PC-9 (cell line): ENCODE results near the gene KIF2A. TPM values are rescaled to one million over a fixed set of nuclear protein-coding genes. Genes with fewer than 3 reads are reported as not detected.

Experiments
- BruUV-seq: library from RNA; stranded (reverse); fragments of 400-500 nt; replicated peaks from 2 replicates; lab custom pipeline; 2021; lab: Mats Ljungman, UMichigan
- CTCF ChIA-PET: fragments of 300-600 bp; sonication (Branson Sonifier 250); formaldehyde crosslinking; loops from one replicate; lab custom pipeline; 2022; ENCODE audit warnings: antibody characterized with exemption; lab: Charles Lee
- POLR2A ChIA-PET: fragments of 300-600 bp; sonication (Branson Sonifier 250); formaldehyde crosslinking; loops from one replicate; lab custom pipeline; 2022; ENCODE audit warnings: antibody characterized with exemption; ENCODE audit not compliant: unreplicated experiment; lab: Charles Lee
- DNase-seq, 2 experiments: peaks; one replicate each; pipeline versions ENCODE4 v3.0.0 to v3.0.0-alpha.2; 2015 to 2022; ENCODE audit warnings: mixed read lengths in 1 of 2
- H2AFZ ChIP-seq: fragments of 200-600 bp; sonication (generic); 2 replicates; pipeline ENCODE4 v1.8.1; 2017; ENCODE audit warnings: antibody characterized with exemption
- H3F3A ChIP-seq: fragments of 200-600 bp; sonication (generic); 2 replicates; pipeline ENCODE4 v1.8.1; 2017; ENCODE audit warnings: antibody characterized with exemption, mild to moderate bottlenecking, low read depth; ENCODE audit not compliant: insufficient read depth
- H3K27ac ChIP-seq: fragments of 200-600 bp; sonication (generic); 2 replicates; pipeline ENCODE4 v1.6.1; 2016; ENCODE audit warnings: mixed run types
- H3K27me3 ChIP-seq: fragments of 200-600 bp; sonication (generic); 2 replicates; pipeline ENCODE4 v1.6.1; 2016; ENCODE audit warnings: low read depth, mixed run types; ENCODE audit not compliant: insufficient read depth
- H3K36me3 ChIP-seq: fragments of 200-600 bp; sonication (generic); 2 replicates; pipeline ENCODE4 v1.6.1; 2016; ENCODE audit warnings: low read depth, mixed run types
- H3K4me1 ChIP-seq: fragments of 200-600 bp; sonication (generic); replicated peaks from 2 replicates; pipeline ENCODE4 v1.6.1; 2016; ENCODE audit warnings: mixed run types; ENCODE audit not compliant: insufficient read depth
- H3K4me2 ChIP-seq: fragments of 200-600 bp; sonication (generic); 2 replicates; pipeline ENCODE4 v1.6.1; 2017; ENCODE audit warnings: mixed run types
- H3K4me3 ChIP-seq: fragments of 200-600 bp; sonication (generic); 2 replicates; pipeline ENCODE4 v1.6.1; 2016; ENCODE audit warnings: mixed run types
- H3K79me2 ChIP-seq: fragments of 200-600 bp; sonication (generic); 2 replicates; pipeline ENCODE4 v1.6.1; 2017; ENCODE audit warnings: low read depth, mixed run types
- H3K9me2 ChIP-seq: fragments of 200-600 bp; sonication (generic); 2 replicates; pipeline ENCODE4 v1.8.1; 2017; ENCODE audit warnings: mild to moderate bottlenecking; ENCODE audit not compliant: insufficient read depth
- H3K9me3 ChIP-seq: fragments of 200-600 bp; sonication (generic); 2 replicates; pipeline ENCODE4 v1.8.1; 2016; ENCODE audit warnings: low read depth; ENCODE audit not compliant: insufficient read depth
- H4K20me1 ChIP-seq: fragments of 200-600 bp; sonication (generic); 2 replicates; pipeline ENCODE4 v1.8.1; 2017; ENCODE audit not compliant: insufficient read depth
- CTCF ChIP-seq: fragments of 200-600 bp; sonication (generic); conservative IDR thresholded peaks from 2 replicates; pipeline ENCODE4 v1.6.1; 2017; ENCODE audit warnings: mixed run types, antibody characterized with exemption, mild to moderate bottlenecking, moderate library complexity
- EZH2 ChIP-seq: fragments of 200-600 bp; sonication (generic); IDR thresholded peaks from 2 replicates; pipeline ENCODE4 v1.8.0; 2017; ENCODE audit warnings: antibody characterized with exemption, low read depth
- intact Hi-C: fragments of 100-400 bp; cut with micrococcal nuclease; formaldehyde crosslinking; loops from one replicate; pipeline ENCODE4 v1.10.0; 2022; ENCODE audit not compliant: unreplicated experiment
- total RNA-seq: library from RNA; stranded (reverse); gene quantifications from 2 replicates; pipeline ENCODE4 v1.2.3, GENCODE V29; 2021

KIF2A gene
- total RNA-seq, 1 experiment from 2014 or later: 54.8 TPM

DNA sequence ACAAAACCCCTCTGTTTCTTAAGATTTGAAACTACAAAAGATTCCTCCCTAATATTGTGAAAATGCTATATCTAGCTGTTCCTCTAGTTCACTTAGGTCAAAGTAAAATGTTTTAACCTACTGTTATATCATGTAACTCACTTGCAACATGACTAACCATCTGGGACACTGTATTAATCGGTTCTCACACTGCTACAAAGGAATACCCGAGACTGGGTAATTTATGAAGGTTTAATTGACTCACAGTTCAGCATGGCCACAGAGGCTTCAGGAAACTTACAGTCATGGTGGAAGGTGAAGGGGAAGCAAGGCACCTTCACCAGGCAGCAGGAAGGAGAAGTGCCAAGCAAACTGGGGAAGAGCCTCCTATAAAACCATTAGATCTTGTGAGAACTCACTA, 63.0 kb downstream of the KIF2A start:
- intact Hi-C loops: no loop called here
- POLR2A ChIA-PET: interaction anchor here (0.5 kb wide), 1 partner anchor 17 kb away, joined by 3 read pairs; no protein-coding TSS in a partner anchor

DNA sequence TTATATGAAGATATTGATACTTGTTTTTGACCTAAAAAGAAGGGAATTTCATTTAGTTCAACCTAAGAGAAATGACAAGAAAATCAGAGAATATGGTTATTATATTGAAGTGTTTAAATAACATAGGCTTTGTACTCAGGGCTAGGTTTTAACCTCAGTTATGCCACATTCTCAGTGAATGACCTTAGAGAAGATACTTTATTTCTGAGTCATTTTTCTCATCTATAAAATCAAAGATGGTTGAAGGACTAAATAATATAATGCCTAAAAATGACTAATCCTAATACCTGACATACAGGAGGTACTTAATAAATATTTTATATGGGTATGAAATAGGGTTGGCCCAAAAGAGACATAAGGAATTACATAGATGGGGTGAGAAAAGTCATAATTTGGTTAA, 65.4 kb downstream of the KIF2A start:
- peaks cover 28% of the 10 kb centered on the region for H3K36me3 ChIP-seq
- POLR2A ChIA-PET: no interaction called here

More for the DNA sequence above, 63.0 kb downstream of the KIF2A start:
- Histone ChIP-seq H2AFZ (no peak overlapping the region), H3K4me1 (no peaks in the 10 kb centered on the region), H3K9me3 (no peaks in the 10 kb centered on the region), H3K27me3 (no peaks in the 10 kb centered on the region), H3K4me2 (no peak overlapping the region), H3F3A (no peaks in the 10 kb centered on the region), H3K9me2 (no peaks in the 10 kb centered on the region), H3K4me3 (no peak overlapping the region), H3K79me2 (no peaks in the 10 kb centered on the region), H3K27ac (no peak overlapping the region), H4K20me1 (no peaks in the 10 kb centered on the region; the same call in 1 of the 2 replicates), H3K36me3 (peaks cover 17% of the 10 kb centered on the region)
- DNase-seq: no peak
- CTCF ChIA-PET: no interaction called here
- no TSS peak for BruUV-seq
- TF ChIP-seq EZH2 (no peak), CTCF (no peak)

GRCh38 chr5:62372600-62372999, 66.6 kb downstream of the KIF2A start:
- CTCF ChIA-PET: no interaction called here
- H3K36me3 ChIP-seq: peaks cover 30% of the 10 kb centered on the region
- TF ChIP-seq EZH2 (no peak), CTCF (no peak)

More for the DNA sequence above, 65.4 kb downstream of the KIF2A start:
- CTCF ChIA-PET: no interaction called here
- H2AFZ ChIP-seq: no peak overlapping the region
- intact Hi-C loops: no loop called here
- no peak overlapping the region for H3K4me3 ChIP-seq
- peaks cover 15% of the 10 kb centered on the region for H3K4me1 ChIP-seq
- no peaks in the 10 kb centered on the region for H4K20me1 ChIP-seq
- TF ChIP-seq EZH2 (no peak), CTCF (no peak)
- H3K9me2 ChIP-seq: no peaks in the 10 kb centered on the region
- H3K9me3 ChIP-seq: no peaks in the 10 kb centered on the region
- no peak overlapping the region for H3K27ac ChIP-seq
- no peak for DNase-seq
- no peaks in the 10 kb centered on the region for H3K27me3 ChIP-seq
- H3K79me2 ChIP-seq: no peaks in the 10 kb centered on the region
- H3K4me2 ChIP-seq: no peak overlapping the region
- BruUV-seq: no TSS peak
- no peaks in the 10 kb centered on the region; the same call in 1 of the 2 replicates for H3F3A ChIP-seq

More at GRCh38 chr5:62372600-62372999, 66.6 kb downstream of the KIF2A start:
- no peak overlapping the region for H3K4me2 ChIP-seq
- peaks cover 15% of the 10 kb centered on the region for H3K4me1 ChIP-seq
- no peaks in the 10 kb centered on the region for H4K20me1 ChIP-seq
- intact Hi-C loops: no loop called here
- H3K4me3 ChIP-seq: no peak overlapping the region
- POLR2A ChIA-PET: no interaction called here
- no peak overlapping the region for H2AFZ ChIP-seq
- no peaks in the 10 kb centered on the region for H3K9me3 ChIP-seq
- H3K27ac ChIP-seq: no peak overlapping the region
- no TSS peak for BruUV-seq
- no peaks in the 10 kb centered on the region for H3K9me2 ChIP-seq
- no peak for DNase-seq
- H3F3A ChIP-seq: no peaks in the 10 kb centered on the region; the same call in 1 of the 2 replicates
- H3K27me3 ChIP-seq: no peaks in the 10 kb centered on the region
- no peaks in the 10 kb centered on the region for H3K79me2 ChIP-seq
